ENCODE data around the gene POLR1A. TPM values are rescaled to one million over a fixed set of nuclear protein-coding genes. Genes with fewer than 3 reads are reported as not detected.

Gene POLR1A
- total and polyA plus RNA-seq, 2 of the 8 experiments (the other 6 are each of a cell fraction or from before 2014, with no cell fraction given) = 8.9 to 58.1 TPM

DNA sequence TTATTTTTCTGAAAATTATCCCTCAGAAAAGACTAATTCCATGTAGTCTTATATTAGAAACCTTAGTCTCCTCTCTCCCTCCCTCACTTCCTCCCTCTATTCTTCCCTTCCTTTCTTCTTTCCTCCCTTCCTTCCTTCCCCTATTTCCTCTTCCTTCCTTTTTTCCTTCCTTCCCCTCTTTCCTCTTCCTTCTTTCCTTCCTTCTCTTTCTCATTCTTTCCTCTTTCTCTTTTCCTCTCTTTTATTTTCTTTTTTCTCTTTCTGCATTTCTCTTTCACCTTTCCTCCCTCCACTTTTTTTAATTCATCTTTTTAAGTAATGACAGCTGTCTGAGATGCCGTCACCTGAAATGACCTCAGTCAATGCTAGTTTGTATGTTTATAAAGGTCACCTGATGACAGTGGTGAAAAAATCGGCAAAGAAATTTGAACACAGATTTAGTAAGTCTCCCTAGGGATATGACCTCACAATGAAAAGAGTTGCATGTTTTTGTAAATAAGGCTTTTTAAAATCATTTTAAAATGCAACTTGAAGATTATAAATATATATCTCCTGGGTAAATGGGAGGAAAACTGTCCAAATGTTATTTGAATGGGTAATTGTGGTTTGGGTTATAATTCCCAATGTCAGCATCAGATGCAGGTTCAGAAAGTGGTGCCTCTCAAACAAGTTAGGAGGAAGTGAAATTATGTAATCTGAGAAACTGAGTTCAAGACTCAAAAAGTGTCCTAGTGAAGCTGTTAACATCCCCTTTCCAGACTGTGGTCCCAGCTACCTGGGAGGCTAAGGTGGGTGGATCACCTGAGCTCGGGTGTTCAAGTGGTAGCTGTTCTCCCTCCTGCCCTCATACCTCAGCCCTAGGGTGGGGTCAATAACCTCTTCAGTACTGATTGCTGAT lies 126.6 kb downstream of the POLR1A start:
- no peak for FAIRE-seq
- Histone ChIP-seq H4K20me1 (replicated peaks in 1 of 2; ENCODE audit: control insufficient read depth in 1 of 2, insufficient read depth in 2 of 2, low read length in 2 of 2) (no peaks in the 10 kb centered on the region), H2AK5ac (ENCODE audit: low read depth, low read length) (no peak overlapping the region), H4K91ac (replicated peaks; ENCODE audit: insufficient read length, low read length) (no peak overlapping the region), H2BK15ac (ENCODE audit: low read length) (no peak overlapping the region), H3K9me3 (ENCODE audit: insufficient read depth in 2 of 2, low read depth in 1 of 2, low read length in 1 of 2) (no peaks in the 10 kb centered on the region), H3K36me3 (ENCODE audit: control insufficient read depth in 2 of 4, insufficient read depth in 4 of 4, low read length in 3 of 4) (no peaks in the 10 kb centered on the region), H4K5ac (ENCODE audit: insufficient read length, low read depth, low read length) (no peak overlapping the region), H2BK120ac (replicated peaks; ENCODE audit: low read depth, low read length) (no peak overlapping the region), H3K23ac (ENCODE audit: insufficient read length) (no peak overlapping the region), H2BK5ac (ENCODE audit: low read depth, low read length) (no peak overlapping the region), H3K27ac (ENCODE audit: low read depth, low read length) (no peak overlapping the region), H3K4me3 (ENCODE audit: extremely low read depth in 1 of 4, insufficient read depth in 2 of 4, low read depth in 3 of 4, low read length in 4 of 4) (no peak overlapping the region), H2BK12ac (ENCODE audit: low read depth, low read length) (no peak overlapping the region), H3K23me2 (ENCODE audit: low read depth, low read length) (no peaks in the 10 kb centered on the region), H2AFZ (ENCODE audit: low read length) (no peak overlapping the region), H3K18ac (ENCODE audit: extremely low read depth, low read length) (no peak overlapping the region), H3K27me3 (replicated peaks in 1 of 4; ENCODE audit: control insufficient read depth in 3 of 4, extremely low read depth in 1 of 4, insufficient read depth in 3 of 4, low read length in 3 of 4) (no peaks in the 10 kb centered on the region), H4K8ac (ENCODE audit: extremely low read depth, insufficient read depth, low read length) (no peak overlapping the region), H3K4me1 (replicated peaks in 1 of 4; ENCODE audit: control insufficient read depth in 3 of 4, insufficient read depth in 4 of 4, low read length in 3 of 4) (no peaks in the 10 kb centered on the region), H3K79me1 (ENCODE audit: low read depth, low read length) (no peaks in the 10 kb centered on the region), H3K14ac (ENCODE audit: insufficient read length) (no peak overlapping the region), H3K4me2 (ENCODE audit: insufficient read depth in 1 of 2, low read depth in 2 of 2, low read length in 2 of 2) (no peak overlapping the region), H3K9ac (replicated peaks in 1 of 4; ENCODE audit: extremely low read depth in 1 of 4, low read depth in 3 of 4, low read length in 3 of 4) (no peak overlapping the region), H3K56ac (replicated peaks; ENCODE audit: insufficient read length, low read depth, low read length) (no peak overlapping the region), H2BK20ac (ENCODE audit: low read length) (no peak overlapping the region), H3K4ac (replicated peaks; ENCODE audit: insufficient read length, low read depth, low read length) (no peak overlapping the region), H3K79me2 (ENCODE audit: control insufficient read depth in 1 of 2, insufficient read depth in 2 of 2, low read length in 2 of 2) (no peaks in the 10 kb centered on the region)
- WGBS, 2 experiments (ENCODE audit: extremely low coverage in 1 of 2, insufficient coverage in 1 of 2, insufficient read length in 1 of 2, insufficient replicate concordance in 2 of 2, low coverage in 1 of 2, low lambda C conversion rate in 2 of 2, missing lambda C conversion rate in 1 of 2) = 85% methylated on average over 3 of the region's 3 CpGs; no CpG with 5 or more reads in 1 of the 2 experiments
- ChIA-PET POLR2A (ENCODE audit: partially characterized antibody) (interaction anchor here (1.0 kb wide), 1 partner anchor 127 kb away, joined by 3 read pairs; the partner anchor contains the start of genes POLR1A and PTCD3), CTCF (ENCODE audit: partially characterized antibody) (interaction anchor here (0.6 kb wide), 1 partner anchor 127 kb away, joined by 3 read pairs; the partner anchor contains the start of gene PTCD3)
- no peak for DNase-seq (ENCODE audit: low read depth in 1 of 2, low spot score in 2 of 2)
- TF ChIP-seq SAP30 (IDR thresholded peaks at IDR 0.05; ENCODE audit: insufficient read depth, insufficient replicate concordance, low read length) = no peak
- TF ChIP-seq JUND (IDR thresholded peaks at IDR 0.05; ENCODE audit: low read length) = no peak
- no peak for TF ChIP-seq JUN (IDR thresholded peaks at IDR 0.05; ENCODE audit: low read depth, low read length)
- TF ChIP-seq EP300 (IDR thresholded peaks at IDR 0.05; ENCODE audit: borderline replicate concordance in 1 of 2, low read depth in 2 of 2, low read length in 2 of 2) = no peak
- TF ChIP-seq FOSL1 (IDR thresholded peaks at IDR 0.05; ENCODE audit: insufficient read depth, low read depth, low read length) = no peak
- no peak for TF ChIP-seq KDM1A (IDR thresholded peaks at IDR 0.05; ENCODE audit: borderline replicate concordance, low read length)
- TF ChIP-seq TEAD4 (IDR thresholded peaks at IDR 0.05; ENCODE audit: low read depth, low read length) = no peak

Measured in H1 (cell line).